ENCODE measurements around the gene TACSTD2. TPM values are rescaled to one million over a fixed set of nuclear protein-coding genes. Genes with fewer than 3 reads are reported as not detected.
A peak's percentile ranks its signal among the peaks of the same experiment; 100 is the strongest.

Gene TACSTD2
- total RNA-seq, 4 donors from 2014 or later, result 0.09 to 1.8 (median 0.25) TPM; not detected in 1

- ATAC-seq (no peak), DNase-seq (no peak)
- Histone ChIP-seq H3K36me3 (no peaks in the 10 kb centered on the region), H3K4me3 (no peak overlapping the region), H3K27ac (no peak overlapping the region), H3K27me3 (peaks cover 14 to 33% (median 32%) of the 10 kb centered on the region in 3 donors), H3K4me1 (peaks cover 13 to 14% of the 10 kb centered on the region in 2 donors), H3K9me3 (no peaks in the 10 kb centered on the region)
- in situ Hi-C loops (cut with MboI; ENCODE audit: low sequenced_read_pairs in 4 of 4), result no loop called here
- TF ChIP-seq CTCF (IDR thresholded peaks at IDR 0.05 in 4 of 5, conservative IDR thresholded peaks at IDR 0.05 in 1 of 5), result no peak
- TF ChIP-seq POLR2A (IDR thresholded peaks at IDR 0.05), result no peak
- intact Hi-C loops (cut with DNase I; ENCODE audit: low total_unique reads), result no loop called here
Observed at GRCh38 chr1:58572690-58573089, 4.4 kb downstream of the TACSTD2 start.

- DNase-seq, result no peak
- H3K27me3 ChIP-seq, result peaks cover 7 to 22% (median 21%) of the 10 kb centered on the region in 3 donors
- no peaks in the 10 kb centered on the region for H3K9me3 ChIP-seq
- intact Hi-C loops (cut with DNase I; ENCODE audit: low total_unique reads) (no loop called here), in situ Hi-C loops (cut with MboI; ENCODE audit: low sequenced_read_pairs in 4 of 4) (no loop called here)
- no peak overlapping the region for H3K27ac ChIP-seq
- no peak overlapping the region for H3K4me3 ChIP-seq
- TF ChIP-seq CTCF (IDR thresholded peaks at IDR 0.05 in 4 of 5, conservative IDR thresholded peaks at IDR 0.05 in 1 of 5) (no peak), POLR2A (IDR thresholded peaks at IDR 0.05) (no peak)
- no peak for ATAC-seq
- H3K4me1 ChIP-seq, result peaks cover 23 to 24% of the 10 kb centered on the region in 2 donors
- no peaks in the 10 kb centered on the region for H3K36me3 ChIP-seq
Observed at GRCh38 chr1:58571616-58572015, 5.4 kb downstream of the TACSTD2 start.

- Histone ChIP-seq H3K4me3 (no peak overlapping the region), H3K9me3 (no peaks in the 10 kb centered on the region), H3K36me3 (no peaks in the 10 kb centered on the region), H3K27ac (no peak overlapping the region), H3K4me1 (peaks cover 24 to 28% of the 10 kb centered on the region in 2 donors), H3K27me3 (peaks cover 0 to 14% (median 14%) of the 10 kb centered on the region in 3 donors)
- intact Hi-C loops (cut with DNase I; ENCODE audit: low total_unique reads) (no loop called here), in situ Hi-C loops (cut with MboI; ENCODE audit: low sequenced_read_pairs in 4 of 4) (no loop called here)
- ATAC-seq (peak in 1 of 2 donors; percentile 36), DNase-seq (no peak)
- no peak for TF ChIP-seq POLR2A (IDR thresholded peaks at IDR 0.05)
- TF ChIP-seq CTCF (IDR thresholded peaks at IDR 0.05 in 4 of 5, conservative IDR thresholded peaks at IDR 0.05 in 1 of 5), result no peak
Observed at GRCh38 chr1:58570817-58571216, 6.2 kb downstream of the TACSTD2 start.

GRCh38 chr1:58570094-58570493 lies 7.0 kb downstream of the TACSTD2 start:
- Histone ChIP-seq H3K36me3 (no peaks in the 10 kb centered on the region), H3K4me3 (no peak overlapping the region), H3K9me3 (no peaks in the 10 kb centered on the region), H3K4me1 (peaks cover 24 to 28% of the 10 kb centered on the region in 2 donors), H3K27ac (no peak overlapping the region), H3K27me3 (peaks cover 0 to 8% (median 6%) of the 10 kb centered on the region in 3 donors)
- DNase-seq, result no peak
- intact Hi-C loops (cut with DNase I; ENCODE audit: low total_unique reads), result no loop called here
- ATAC-seq, result no peak
- in situ Hi-C loops (cut with MboI; ENCODE audit: low sequenced_read_pairs in 4 of 4), result no loop called here
- TF ChIP-seq CTCF (IDR thresholded peaks at IDR 0.05 in 4 of 5, conservative IDR thresholded peaks at IDR 0.05 in 1 of 5) (no peak), POLR2A (IDR thresholded peaks at IDR 0.05) (no peak)

GRCh38 chr1:58568911-58569310 lies 8.1 kb downstream of the TACSTD2 start:
- in situ Hi-C loops (cut with MboI; ENCODE audit: low sequenced_read_pairs in 4 of 4), result no loop called here
- H3K36me3 ChIP-seq, result no peaks in the 10 kb centered on the region
- no peak for TF ChIP-seq CTCF (IDR thresholded peaks at IDR 0.05 in 4 of 5, conservative IDR thresholded peaks at IDR 0.05 in 1 of 5)
- TF ChIP-seq POLR2A (IDR thresholded peaks at IDR 0.05), result no peak
- no peak overlapping the region for H3K27ac ChIP-seq
- no peak overlapping the region for H3K4me3 ChIP-seq
- no peak for DNase-seq
- H3K4me1 ChIP-seq, result peaks cover 24 to 28% of the 10 kb centered on the region in 2 donors
- peaks cover 0 to 1% (median 0%) of the 10 kb centered on the region in 3 donors for H3K27me3 ChIP-seq
- intact Hi-C loops (cut with DNase I; ENCODE audit: low total_unique reads), result no loop called here
- H3K9me3 ChIP-seq, result no peaks in the 10 kb centered on the region
- ATAC-seq, result no peak
